ENCODE measurements around the gene TSPAN4. TPM values are rescaled to one million over a fixed set of nuclear protein-coding genes. Genes with fewer than 3 reads are reported as not detected.

TSPAN4 gene, protein sequence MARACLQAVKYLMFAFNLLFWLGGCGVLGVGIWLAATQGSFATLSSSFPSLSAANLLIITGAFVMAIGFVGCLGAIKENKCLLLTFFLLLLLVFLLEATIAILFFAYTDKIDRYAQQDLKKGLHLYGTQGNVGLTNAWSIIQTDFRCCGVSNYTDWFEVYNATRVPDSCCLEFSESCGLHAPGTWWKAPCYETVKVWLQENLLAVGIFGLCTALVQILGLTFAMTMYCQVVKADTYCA
- total RNA-seq (2014; rRNA removed; shearing (Covaris generic)) = 131 and 169 TPM in 2 replicates
- polyA plus RNA-seq (2014; cell fraction: nucleus; rRNA removed) = 410 and 462 TPM in 2 replicates

DNA sequence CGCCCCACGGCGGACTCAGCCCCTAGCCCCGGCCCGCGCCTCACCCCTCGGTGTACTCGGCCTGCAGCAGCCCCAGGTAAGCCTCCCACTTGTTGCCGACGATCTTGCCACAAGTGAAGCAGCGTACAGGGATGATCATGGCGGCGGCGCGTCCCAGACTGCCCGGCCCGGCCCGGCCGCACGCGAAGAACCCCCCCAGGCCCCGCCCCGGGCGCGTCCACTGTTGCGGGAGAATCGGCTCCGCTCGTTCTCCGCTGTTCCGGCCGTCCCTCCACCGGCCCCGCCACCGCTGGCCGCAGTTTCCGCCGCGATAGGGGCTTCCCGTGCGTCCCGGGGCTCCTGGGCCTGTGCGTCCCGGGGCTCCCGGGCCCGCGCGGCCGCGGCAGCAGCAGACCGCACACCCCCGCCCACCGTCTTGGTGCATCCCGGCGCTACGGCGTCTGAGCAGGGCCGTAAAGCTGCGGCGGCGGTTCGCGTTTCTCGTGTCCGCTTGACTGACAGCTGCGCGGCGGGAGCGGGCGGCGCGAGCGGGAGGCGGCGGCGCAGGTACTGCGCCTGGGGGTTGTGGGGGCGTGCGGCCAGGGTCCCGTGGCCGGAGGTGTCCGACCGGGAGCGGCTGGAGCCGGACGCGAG, at the start of gene TSPAN4, which contains the start of gene POLR2L:
Gene TSPAN4 (plus strand): TSS at position 483 of the 633 bp plus-strand sequence. CDS start 7,453 bp downstream, outside the sequence.
Gene POLR2L (minus strand): TSS at position 160 of the 633 bp plus-strand sequence. CDS start 21 bp downstream, at position 139.
- DNase-seq (ENCODE audit: extremely low read depth, low read depth) = peak; percentile 78

DNA sequence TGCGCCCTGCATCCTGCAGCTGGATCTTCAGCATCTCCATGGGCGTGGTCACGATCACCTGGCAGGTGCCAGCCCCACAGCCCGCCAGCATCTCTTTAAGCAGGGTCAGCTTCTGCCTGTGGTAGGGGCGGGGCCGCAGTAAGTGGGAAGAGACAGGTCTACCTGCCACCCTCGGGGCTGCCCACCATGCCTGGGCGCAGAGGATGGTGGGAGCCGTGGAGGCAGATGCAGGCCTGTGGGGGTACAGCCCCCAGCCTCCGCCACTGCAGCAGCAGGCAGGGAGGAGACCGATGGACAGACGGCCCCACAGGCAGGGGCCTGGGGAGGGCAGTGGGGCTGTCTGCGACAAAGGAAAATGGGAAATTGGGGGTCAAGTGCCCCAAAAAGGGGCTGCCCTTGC, 49.8 kb upstream of the TSPAN4 start:
- no peak for DNase-seq (ENCODE audit: extremely low read depth, low read depth)

DNA sequence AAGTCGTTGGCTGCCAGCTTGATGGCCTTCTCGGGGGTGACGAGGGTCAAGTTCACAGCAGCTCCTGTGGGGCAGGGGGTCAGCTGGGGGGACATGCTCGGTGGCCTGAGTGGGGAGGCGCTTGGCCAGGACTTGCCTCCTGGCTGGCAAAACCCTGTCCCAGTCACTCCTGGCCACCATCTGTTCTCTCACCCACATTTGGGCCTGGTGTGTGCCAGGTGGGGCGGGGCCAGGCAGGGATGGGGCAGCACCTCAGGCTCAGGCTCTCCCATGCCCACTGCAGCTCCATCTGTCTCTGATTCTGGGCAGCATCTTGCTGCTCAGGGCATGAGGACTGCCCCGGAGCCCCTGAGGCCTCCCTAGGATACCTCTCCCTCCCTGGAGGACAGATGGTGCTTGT, 49.1 kb upstream of the TSPAN4 start:
- DNase-seq (ENCODE audit: extremely low read depth, low read depth) = no peak

DNA sequence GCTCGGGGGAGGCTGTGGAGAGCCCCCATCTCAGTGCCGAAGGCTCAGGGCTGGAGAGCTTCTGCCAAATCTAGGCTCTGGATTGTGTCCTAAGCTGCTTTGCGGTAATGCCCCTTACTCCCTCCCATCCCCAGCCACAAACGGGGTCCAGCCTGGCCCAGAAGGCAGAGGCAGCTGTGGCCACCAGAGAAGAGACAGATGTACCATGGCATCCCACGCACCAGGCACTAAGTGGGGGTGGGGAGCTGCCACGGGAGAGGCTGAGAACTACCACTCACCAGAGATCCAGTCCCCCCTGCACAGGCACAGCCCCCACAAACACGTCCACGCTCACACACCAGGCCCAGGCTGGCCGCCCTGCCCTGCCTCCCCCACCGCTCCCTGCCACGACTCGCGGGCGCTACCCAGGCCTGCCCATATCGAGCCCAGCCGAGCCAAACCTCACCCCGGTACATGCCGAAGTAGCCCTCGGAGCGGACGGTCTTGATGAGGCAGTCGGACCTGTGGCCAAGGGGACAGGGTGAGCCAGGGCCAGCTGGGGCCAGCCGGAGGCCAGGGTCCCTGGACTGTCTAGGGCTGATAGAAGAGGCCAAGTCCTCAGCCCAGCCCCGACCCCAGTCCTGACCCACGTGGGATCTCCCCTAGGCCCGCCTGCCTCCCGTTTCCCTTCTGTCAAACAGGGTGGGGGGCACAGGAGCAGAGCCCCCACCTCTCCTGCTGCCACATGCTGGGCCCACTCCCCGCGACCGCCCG, 48.5 kb upstream of the TSPAN4 start:
- DNase-seq (ENCODE audit: extremely low read depth, low read depth) = no peak

DNA sequence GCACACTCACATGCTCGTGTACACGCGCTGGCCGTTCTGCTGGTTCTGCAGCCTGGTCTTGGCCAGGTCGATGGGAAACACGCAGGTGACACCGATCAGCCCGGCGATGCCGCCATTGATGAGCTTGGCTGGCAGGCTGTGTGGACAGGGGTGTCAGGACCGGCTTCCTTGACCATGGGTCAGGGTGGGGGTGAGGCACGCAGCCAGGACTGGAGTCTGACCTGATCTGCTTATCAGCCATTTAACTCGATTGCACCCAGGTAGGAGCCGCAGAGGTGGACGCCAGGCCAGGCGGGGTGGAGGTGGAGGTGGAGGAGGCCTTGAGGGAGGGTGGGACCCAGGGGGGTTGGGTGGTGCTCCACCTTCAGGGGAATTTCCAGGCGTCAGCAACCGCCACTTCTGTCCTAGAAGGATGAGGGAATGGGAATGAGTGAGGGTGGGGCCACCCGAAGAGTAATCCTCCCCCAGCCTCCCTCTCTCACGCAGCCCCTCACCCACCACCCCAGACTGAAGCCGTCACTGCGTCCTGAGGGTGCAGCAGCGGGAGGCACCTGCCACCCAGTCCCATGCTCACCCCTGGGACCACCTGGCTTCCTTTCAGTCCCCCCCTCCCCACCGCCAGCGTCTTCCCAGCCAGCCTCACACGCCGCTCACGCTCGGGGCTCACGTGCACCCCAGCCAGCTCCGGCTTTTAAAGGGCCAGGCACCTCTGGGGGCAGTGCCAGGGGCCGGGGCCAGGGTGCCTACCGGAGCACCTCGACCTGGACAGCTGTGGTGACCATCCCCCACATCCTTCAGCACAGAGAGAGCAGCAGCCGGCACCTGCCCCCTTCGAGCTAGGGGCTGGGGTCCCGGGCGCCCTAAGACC, 47.7 kb upstream of the TSPAN4 start:
- DNase-seq (ENCODE audit: extremely low read depth, low read depth) = no peak

DNA sequence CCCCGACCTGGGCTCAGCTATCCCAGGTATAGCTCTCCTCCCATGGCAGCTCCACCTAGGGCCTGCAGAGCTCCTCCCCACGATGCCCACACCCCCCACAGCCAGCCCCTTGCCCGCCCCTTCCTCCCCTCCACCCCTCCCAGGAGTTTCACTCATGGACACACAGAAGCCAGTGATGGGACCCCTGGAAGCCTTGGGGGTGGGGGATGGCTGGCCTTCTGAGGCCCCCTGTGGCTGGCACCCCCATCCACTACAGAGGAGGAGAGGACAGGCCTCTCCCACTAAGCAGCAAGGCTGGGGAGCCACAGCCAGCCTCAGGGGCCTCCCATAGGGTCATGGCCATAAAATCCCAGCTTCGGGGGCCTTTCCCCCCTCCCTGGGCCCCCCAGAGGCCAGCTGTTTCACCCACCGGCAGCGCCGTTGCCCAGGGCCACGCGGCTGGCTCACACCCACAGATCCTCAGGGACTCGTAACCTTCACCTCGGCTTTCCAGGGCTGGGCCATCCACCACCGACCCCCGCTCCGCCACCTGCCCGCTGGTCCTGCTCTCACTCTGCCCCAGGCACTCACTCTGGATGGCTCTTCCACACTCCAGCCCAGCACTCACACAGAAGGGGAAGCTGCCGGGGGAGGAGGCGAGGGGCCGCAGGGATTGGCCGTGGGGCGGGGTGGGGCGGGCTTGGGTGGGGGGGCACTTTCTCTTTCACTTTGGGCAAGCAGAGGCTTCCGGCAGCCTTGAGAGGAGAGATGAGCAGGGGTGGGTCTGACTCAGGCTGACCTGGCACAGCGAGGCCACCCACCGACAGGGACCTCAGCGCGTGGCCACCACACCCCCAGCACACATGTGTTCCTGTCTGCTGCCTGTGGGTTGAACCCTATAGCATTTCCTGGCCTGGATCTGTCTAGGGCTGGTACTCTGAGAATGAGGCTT, 46.8 kb upstream of the TSPAN4 start:
- DNase-seq (ENCODE audit: extremely low read depth, low read depth) = no peak

DNA sequence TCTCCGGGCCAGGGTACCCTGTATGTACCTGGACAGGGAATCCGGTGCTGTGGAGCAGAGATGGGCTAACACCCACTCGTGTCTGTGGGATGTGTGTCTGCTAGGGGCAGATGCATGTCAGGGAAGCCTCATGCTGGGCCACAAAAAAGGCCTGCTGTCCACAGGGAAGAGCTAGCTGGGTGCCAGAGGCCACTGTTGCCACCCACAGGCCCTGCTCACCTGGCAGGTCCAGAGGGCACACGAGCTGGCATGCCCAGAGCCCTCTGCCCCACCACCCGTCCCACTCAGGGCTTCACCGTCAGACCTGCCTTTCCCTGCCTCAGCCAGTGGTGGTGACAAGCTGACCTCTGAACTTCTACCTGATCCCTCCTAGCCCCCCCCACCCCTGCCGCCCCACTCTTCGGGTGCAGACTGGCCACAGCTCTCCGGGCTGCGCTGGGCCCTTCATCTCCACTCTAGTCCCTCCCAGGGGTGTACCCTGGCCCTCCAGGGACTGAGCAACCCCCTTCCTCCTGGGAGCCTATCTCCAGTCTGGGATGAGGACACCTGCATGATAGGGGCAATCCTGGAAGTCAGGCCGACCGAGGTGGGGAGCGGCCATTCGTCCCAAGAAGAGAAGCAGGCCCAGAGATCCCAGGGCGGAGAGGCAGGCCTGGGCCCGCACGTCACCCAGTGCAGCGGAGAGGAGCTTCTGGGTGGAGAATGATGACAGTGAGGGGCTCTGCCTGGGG, 45.9 kb upstream of the TSPAN4 start:
- no peak for DNase-seq (ENCODE audit: extremely low read depth, low read depth)

DNA sequence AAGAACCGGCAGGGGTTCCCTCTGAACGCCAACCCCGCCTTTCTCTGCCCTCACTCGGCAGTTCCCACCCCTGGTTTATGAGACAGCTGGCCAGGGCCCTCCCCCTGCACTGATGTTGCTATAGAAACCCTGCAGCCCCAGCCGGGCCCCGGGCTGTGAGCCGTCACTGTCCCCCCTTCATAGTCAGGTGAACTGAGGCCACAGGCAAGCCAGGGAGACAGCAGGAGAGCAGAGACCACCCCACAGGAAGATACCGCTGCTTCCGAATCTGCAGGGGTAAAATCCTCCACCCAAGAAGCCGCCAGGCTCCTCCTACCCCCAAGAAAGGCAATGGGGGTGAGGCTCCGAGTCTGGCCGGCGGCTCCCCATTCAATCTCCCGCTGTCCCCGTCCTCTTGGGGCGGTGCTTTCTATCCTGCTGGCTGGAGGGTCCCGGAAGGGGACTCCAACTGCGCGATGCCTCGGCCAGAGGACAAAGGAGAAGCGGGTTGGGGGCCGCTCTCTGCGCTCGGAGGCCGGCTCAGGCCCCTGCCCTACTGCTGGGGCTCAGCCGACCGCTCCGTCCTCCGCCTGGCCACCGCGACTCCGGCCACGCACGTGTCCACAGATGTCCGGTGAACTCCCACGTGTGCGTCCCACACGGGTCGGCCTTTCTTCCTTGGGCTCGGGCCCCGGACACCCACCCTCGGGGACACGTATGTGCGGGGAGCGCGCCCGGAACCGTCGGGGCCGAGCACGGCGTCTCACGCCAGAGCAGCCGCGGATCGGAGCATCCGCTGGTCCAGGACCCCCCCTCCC, 45.2 kb upstream of the TSPAN4 start:
- no peak for DNase-seq (ENCODE audit: extremely low read depth, low read depth)

DNA sequence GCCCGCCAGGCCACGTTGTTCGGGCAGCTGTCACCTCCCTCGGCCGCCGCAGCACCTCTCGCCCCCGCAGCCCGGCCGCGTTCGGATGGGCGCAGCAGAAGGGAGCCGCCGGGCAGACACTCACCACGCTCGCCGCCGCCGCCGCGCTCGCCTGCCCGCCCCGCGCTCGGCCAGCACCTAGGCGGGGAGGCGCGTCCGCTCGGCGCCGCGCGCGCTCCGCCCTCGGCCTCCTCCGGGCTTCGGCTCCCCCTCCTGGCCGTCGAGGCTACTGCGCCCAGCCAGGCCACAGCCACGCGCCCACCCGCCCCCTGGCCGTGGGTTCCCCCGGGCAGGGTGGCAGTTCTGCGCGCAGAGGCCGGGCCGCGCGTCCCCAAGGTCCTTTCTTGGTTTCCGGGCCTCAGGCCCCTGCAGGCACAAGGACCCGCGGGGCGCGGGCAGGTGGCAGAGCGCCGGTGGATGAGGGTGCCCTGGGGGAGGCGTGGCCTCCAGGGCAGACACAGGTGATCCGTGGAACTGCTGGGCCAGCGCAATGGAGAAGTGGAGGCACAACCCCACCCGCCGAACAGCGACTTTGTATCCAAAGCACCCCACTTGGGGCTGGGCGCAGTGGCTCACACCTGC, 44.4 kb upstream of the TSPAN4 start, which contains the start of gene SLC25A22:
Gene SLC25A22 (minus strand): TSS at position 189 of the 621 bp plus-strand sequence. CDS start 3,275 bp downstream, outside the sequence.
- DNase-seq (ENCODE audit: extremely low read depth, low read depth) = peak; percentile 63

DNA sequence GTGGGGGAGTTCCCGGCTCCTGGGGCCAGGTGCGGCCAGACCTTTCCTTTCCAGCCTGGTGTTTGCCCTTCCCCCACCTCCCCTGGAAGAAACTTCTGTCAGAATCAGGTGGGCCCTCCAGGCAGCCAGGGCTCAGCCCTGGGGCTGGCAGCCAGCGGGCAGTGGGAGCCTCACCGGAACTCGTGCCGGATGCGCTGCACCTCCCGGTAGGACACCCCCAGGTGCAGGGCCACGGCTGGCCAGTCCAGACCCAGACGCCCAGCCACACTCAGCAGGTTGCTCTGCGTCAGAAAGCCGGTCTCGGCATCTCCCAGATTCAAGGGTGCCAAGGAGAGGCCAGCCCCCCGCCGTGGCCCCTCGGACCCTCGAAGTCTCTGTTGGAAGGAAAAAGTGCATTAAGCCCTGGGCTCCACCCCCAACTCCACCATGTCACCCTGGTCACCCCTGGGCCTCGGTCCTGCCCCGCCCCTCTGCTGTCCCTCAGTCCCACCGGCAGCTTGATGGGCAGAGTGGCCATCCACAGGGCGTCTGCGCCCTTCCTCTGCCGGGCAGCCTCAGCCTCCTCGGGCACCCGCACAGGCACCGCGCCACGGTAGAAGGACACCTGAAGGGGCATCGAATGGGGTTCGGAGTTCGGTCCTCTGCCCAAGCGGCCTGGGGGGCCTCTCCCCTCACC, 42.9 kb upstream of the TSPAN4 start:
- no peak for DNase-seq (ENCODE audit: extremely low read depth, low read depth)

DNA sequence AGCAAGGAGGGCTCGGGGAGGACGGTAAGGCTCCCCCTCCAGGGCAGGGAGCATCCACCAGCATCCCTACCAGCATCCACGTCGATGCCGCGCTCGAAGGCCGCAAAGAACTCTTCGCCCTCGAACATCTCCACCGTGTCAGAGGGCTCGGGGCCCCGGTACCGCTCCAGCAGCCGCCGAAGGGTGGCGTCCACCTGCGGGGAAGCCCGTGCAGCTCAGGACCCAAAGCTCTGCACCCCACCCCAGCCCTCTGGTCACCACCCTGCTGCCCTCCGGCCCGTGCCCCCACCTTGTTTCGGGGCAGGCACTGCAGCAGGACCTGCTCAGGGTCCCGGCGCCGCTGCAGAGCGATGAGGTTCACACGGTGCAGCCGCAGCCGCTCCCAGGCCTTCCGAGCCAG, 42.2 kb upstream of the TSPAN4 start:
- DNase-seq (ENCODE audit: extremely low read depth, low read depth) = no peak

DNA sequence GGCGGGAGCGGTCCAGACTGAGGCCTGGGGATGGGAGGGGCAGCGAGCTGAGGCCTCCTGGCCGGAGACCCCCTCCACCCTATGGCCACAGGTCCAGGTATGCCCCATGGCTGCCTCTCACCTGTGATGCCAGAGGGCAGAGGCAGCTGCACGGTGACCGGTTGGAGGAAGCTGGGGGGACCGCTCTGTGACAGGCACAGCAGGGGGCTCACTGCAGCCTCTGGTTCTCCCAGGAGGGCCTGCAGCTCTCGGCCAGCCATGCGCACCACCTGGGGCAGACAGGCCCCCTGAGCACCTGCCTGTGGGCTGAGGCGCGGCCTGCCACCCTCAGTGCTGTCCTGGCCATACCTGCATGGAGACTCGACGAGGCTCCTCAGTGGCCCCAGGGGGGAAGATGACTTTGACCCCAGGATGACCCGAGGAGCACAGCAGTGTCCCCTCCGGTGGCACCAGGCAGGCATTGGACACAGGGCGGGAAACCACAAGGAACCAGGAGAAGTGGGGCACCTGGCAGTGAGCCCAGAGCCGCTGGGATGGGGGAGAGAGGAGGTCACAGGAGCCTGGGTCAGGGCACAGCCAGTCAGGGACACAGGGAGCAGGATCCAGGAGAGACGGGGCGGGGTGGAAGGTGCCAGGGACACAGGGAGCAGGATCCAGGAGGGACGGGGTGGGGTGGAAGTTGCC, 41.4 kb upstream of the TSPAN4 start:
- no peak for DNase-seq (ENCODE audit: extremely low read depth, low read depth)

DNA sequence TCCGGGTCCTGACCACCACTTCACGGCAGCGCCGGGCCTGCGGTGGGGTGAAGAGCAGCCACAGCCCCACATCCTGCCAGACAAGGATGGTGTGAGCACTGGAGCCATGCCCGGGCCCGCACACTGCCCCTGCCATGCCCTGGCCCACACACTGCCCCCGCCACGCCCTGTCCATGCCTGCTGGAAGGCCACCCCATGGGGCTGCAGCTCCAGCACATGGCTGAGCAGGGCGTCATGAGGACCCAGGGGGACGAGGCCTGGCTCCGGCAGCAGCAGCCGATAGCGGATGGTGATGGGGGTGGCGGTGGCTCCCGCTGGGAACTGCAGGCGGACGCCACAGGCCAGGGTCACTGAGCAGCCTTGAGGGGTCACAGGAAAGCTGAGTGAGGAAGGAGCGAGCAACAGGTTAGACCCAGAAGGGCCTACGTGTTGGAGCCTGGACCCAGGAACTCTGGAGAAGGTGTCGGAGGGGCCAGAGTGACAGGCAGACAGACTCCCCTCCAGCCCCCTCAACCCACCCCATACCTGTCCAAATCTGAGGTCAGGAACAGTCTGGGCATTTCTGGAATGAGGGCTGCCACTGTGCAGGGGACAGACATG, 40.5 kb upstream of the TSPAN4 start:
- no peak for DNase-seq (ENCODE audit: extremely low read depth, low read depth)

DNA sequence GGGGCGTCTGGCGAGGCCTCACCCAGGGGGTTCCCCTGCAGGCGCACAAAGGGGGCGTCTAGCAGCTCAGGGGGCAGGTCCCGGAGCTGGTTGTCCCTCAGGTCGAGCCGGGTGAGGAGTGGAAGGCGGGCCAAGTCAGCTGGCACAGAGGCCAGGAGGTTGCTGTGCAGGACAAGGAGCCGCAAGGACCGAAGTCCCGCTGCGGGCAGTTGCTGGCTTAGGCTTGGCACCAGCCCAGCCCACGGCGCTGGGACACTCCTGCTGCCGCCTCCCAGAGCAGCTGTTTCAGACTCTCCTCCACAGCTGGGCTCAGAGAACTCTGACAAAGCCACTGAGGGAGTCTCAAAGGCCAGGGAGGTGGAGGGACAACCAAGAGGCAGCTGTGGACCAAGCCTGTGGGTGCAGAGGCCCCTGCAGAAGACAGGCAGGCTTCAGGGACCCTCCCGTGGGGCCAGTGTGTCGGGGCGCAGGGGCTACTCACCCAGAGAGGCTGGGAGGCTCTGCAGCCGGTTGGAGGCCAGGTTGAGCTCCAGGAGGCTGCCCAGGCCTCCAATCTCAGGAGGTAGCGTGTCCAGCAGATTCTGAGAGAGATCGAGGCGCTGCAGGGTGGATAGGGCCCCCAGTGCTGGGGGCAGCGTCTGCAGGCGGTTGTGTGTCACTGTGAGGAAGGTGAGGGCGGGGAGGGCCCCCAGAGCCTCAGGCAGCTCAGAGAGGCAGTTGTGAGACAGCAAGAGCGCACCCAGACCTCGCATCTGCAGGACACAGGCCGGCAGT, 39.8 kb upstream of the TSPAN4 start:
- DNase-seq (ENCODE audit: extremely low read depth, low read depth) = no peak

DNA sequence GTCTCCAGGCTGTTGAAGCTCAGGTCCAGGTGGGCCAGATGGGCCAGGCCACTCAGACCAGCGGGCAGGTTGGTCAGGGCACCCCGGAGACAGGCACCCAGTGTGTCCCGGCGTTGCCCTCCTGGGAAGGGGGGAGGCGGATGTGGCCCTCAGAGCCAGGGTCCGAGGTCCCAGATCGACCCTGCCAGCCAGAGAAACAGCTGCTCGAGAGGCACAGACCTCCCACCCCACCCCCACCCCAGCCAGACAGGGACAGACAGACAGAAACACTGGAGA, 39.2 kb upstream of the TSPAN4 start:
- no peak for DNase-seq (ENCODE audit: extremely low read depth, low read depth)
